22Rv1 (cell line): ENCODE data around the gene SH3BP5.

ENCODE experiments used
- ZFX ChIP-seq: fragments of 450-650 bp; IDR thresholded peaks from 2 replicates; pipeline ENCODE4 v1.6.1; 2017; ENCODE audit warnings: antibody characterized with exemption, borderline replicate concordance
- TF ChIP-seq, protein P1 (sequence below): fragments of 450-650 bp; IDR thresholded peaks from 2 replicates; pipeline ENCODE4 v1.5.1; 2017; ENCODE audit warnings: mild to moderate bottlenecking

DNA sequence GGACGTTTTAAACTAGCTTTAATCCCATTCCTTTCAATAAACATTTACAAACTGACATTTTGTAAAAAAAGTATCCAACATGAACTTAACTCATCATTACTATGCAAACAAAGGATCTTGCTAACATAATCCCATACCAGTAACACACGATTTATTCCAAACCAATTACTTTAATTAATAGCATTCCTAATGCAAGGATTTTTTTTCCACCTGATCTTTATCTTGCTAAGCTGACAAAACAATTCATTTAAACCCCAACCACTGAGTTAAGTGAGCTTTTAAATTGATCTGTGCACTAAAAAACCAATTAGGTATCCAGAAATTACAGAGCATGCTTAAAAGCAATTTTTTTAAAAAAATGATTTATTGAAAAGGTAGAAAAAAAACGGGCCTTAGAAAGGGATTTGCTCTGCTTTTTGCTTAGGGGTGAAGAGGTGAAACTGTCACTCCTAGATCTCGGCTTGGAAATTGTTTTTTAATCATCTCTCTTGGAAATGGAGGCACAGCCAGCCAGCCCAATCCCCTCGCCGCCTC lies 1.2 kb downstream of the SH3BP5 start:
- TF ChIP-seq, protein P1, sequence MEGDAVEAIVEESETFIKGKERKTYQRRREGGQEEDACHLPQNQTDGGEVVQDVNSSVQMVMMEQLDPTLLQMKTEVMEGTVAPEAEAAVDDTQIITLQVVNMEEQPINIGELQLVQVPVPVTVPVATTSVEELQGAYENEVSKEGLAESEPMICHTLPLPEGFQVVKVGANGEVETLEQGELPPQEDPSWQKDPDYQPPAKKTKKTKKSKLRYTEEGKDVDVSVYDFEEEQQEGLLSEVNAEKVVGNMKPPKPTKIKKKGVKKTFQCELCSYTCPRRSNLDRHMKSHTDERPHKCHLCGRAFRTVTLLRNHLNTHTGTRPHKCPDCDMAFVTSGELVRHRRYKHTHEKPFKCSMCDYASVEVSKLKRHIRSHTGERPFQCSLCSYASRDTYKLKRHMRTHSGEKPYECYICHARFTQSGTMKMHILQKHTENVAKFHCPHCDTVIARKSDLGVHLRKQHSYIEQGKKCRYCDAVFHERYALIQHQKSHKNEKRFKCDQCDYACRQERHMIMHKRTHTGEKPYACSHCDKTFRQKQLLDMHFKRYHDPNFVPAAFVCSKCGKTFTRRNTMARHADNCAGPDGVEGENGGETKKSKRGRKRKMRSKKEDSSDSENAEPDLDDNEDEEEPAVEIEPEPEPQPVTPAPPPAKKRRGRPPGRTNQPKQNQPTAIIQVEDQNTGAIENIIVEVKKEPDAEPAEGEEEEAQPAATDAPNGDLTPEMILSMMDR: no peak
- TF ChIP-seq ZFX: no peak
